NB4 (cell line): Measurements from ENCODE around the gene PPA1.

Experiments used
- DNase-seq: peaks from one replicate; pipeline ENCODE4 v3.0.0; 2010; ENCODE audit warnings: low read depth
- H3K4me3 ChIP-seq: one replicate; pipeline ENCODE4 v1.5.1; 2011; ENCODE audit warnings: mild to moderate bottlenecking, low read depth, low read length, moderate library complexity
- CTCF ChIP-seq: IDR thresholded peaks from one replicate; pipeline ENCODE4 v1.5.1; 2012; ENCODE audit warnings: low read depth, low read length
- MAX ChIP-seq: IDR thresholded peaks from 2 replicates; pipeline ENCODE4 v1.6.1; 2011; ENCODE audit warnings: low read depth, low read length
- MYC ChIP-seq: IDR thresholded peaks from 2 replicates; pipeline ENCODE4 v1.6.1; 2011; ENCODE audit warnings: low read depth, low read length
- POLR2A ChIP-seq: IDR thresholded peaks from 2 replicates; pipeline ENCODE4 v1.6.1; 2011; ENCODE audit warnings: mild to moderate bottlenecking; ENCODE audit not compliant: insufficient read length; ENCODE audit errors: extremely low read depth

Gene PPA1

GRCh38 chr10:70191161-70191971 is 41.9 kb downstream of the PPA1 start:
- no peak overlapping the region for H3K4me3 ChIP-seq
- TF ChIP-seq MAX = no peak
- no peak for TF ChIP-seq MYC
- no peak for TF ChIP-seq POLR2A
- TF ChIP-seq CTCF = no peak
- DNase-seq = no peak

- TF ChIP-seq CTCF = no peak
- TF ChIP-seq POLR2A = no peak
- TF ChIP-seq MYC = no peak
- no peak for TF ChIP-seq MAX
- H3K4me3 ChIP-seq = no peak overlapping the region
- no peak for DNase-seq
Measured at GRCh38 chr10:70190581-70190980, 42.6 kb downstream of the PPA1 start.

GRCh38 chr10:70190102-70190501 is 43.1 kb downstream of the PPA1 start:
- TF ChIP-seq MYC (no peak), CTCF (no peak), MAX (no peak), POLR2A (no peak)
- H3K4me3 ChIP-seq = no peak overlapping the region
- no peak for DNase-seq

- H3K4me3 ChIP-seq = no peak overlapping the region
- TF ChIP-seq POLR2A = no peak
- no peak for TF ChIP-seq MAX
- TF ChIP-seq CTCF = no peak
- no peak for TF ChIP-seq MYC
- DNase-seq = no peak
Measured at GRCh38 chr10:70188768-70189167, 44.5 kb downstream of the PPA1 start.

- H3K4me3 ChIP-seq = no peak overlapping the region
- no peak for DNase-seq
- TF ChIP-seq POLR2A = no peak
- TF ChIP-seq MYC = no peak
- no peak for TF ChIP-seq CTCF
- no peak for TF ChIP-seq MAX
Measured at GRCh38 chr10:70186571-70186970, 46.7 kb downstream of the PPA1 start.
